ENCODE data around the gene EFCAB6. TPM values are rescaled to one million over a fixed set of nuclear protein-coding genes. Genes with fewer than 3 reads are reported as not detected.

Gene EFCAB6
- polyA plus RNA-seq, 4 donors = 5.1 to 6.0 (median 5.7) TPM

DNA sequence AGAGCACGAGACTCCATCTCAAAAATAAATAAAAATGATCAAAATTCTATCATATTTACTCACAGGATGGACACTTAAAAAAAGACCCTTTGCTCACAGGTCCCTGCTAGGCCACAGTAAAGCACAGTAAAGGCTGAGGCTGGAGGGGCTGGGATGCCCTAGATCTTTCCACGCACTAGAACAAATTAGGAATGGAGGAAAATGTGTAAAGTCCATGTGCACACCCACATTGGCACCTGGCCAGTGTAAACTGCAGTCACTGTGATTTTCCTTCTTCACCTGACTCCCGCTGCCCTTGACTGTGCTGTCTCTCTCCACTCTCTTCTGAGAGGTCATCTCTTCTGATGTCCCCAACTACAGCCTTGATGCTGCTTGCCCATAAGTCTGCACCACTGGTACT is 195.5 kb downstream of the EFCAB6 start:
- DNase-seq (ENCODE audit: low read depth in 4 of 4, low spot score in 2 of 4) = no peak

DNA sequence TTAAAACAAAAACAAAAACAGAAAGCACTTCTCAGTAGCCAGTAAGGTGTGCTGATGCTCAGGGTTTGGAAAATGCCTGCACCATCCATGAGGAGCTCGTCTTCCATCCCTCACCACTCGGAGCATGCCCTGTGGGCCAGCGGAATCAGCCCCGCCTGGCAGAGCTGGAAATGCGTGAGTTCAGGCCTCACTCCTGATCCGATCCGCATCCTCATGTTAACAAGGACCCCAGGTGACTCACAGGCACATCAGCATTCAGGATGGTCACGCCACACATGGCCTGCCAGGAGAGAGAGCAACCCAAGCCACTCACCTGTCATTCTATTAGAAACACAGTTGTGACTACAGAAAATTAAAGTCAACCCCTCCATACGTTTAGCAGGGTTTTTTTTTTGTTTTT is 211.8 kb downstream of the EFCAB6 start:
- no peak for DNase-seq (ENCODE audit: low read depth in 4 of 4, low spot score in 2 of 4)

DNA sequence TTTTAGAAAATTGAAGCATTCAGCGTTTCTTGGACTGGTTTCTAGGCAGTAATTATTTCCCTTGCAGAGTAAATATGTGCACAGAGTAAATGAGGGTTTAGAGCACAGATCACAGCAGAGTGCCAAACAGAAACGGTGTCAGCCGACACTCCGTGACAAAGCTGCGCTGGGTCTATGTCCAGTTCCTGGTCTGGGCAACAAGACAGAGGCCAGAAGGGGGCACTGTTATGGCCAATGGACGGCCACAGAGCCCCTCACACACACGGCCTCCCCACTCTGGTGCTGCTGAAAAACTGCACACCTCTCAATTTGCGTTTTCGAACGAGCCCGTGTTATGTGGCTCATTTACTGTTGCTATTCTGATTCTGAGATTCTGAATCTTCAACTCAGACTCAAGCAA is 219.6 kb downstream of the EFCAB6 start:
- no peak for DNase-seq (ENCODE audit: low read depth in 4 of 4, low spot score in 2 of 4)

DNA sequence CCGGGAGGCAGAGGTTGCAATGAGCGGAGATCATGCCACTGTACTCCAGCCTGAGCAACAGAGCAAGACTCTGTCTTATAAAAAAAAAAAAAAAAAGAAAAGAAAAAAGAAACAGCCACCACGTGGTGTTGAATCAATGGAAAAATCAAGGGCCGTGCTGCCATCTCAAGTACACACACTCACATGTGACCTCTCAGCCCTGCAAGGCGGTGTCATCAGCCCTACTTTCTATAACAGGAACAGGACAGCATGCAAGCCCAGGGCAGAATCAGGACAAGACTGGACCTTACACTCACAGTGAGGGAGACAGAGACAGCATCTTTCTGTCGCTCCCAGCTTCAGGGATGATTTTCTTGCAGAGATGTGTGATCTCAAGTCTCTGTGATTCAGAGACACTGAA is 220.7 kb downstream of the EFCAB6 start:
- DNase-seq (ENCODE audit: low read depth in 4 of 4, low spot score in 2 of 4) = no peak

DNA sequence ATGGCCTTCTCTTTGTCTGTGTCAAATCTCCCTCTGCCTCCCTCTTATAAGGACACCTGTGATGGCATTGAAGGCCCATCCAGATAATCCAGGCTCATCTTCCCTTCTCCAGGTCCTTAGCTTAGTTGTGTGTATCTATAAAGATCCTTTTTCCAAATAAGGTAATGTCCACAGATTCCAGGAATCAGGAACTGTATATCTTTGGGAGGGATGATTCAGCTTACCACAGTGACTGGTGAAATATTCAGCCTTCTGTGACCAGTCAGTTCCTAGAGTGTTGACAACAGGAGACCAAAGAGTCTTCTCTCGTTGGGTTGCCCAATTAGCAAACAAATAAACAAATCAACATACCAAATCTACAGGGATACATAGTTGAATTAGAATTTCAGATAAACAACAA is 224.5 kb downstream of the EFCAB6 start:
- DNase-seq (ENCODE audit: low read depth in 4 of 4, low spot score in 2 of 4) = no peak

DNA sequence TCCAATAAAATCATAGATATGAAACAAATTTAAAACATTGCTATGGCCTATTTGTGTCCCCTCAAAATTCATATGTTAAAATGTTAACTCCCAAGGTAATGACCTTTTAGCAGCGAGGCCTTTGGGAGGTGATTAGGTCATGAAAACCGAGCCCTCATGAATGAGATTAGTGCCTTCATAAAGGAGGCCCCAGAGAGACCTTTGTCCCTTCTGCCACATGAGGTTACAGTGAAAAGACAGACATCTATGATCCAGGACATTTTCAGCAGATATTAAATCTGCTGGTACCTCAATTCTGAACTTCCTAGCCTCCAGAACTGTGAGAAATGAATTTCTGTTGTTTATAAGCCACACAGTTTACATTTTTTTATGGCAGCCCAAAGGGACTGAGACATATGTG is 228.6 kb downstream of the EFCAB6 start:
- DNase-seq (ENCODE audit: low read depth in 4 of 4, low spot score in 2 of 4) = no peak

DNA sequence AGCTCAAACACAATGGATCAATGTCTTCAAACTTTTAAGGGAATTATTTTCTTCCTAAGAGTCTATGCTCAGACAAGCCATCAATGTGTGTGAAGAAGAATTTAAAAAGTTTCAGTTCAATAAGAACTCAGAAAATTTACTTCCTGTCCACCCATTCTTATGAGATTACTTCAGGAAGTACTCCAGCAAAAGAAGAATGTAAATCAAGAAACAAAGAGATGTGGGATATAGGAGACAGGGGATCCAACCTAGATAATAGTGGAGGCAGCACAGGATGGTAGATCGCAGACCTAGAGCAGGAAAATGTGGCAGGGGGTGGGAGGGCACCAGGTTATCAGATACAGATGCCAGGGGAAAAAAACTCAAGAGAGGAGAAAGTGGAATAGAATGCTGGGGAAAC is 229.7 kb downstream of the EFCAB6 start:
- DNase-seq (ENCODE audit: low read depth in 4 of 4, low spot score in 2 of 4) = no peak

DNA sequence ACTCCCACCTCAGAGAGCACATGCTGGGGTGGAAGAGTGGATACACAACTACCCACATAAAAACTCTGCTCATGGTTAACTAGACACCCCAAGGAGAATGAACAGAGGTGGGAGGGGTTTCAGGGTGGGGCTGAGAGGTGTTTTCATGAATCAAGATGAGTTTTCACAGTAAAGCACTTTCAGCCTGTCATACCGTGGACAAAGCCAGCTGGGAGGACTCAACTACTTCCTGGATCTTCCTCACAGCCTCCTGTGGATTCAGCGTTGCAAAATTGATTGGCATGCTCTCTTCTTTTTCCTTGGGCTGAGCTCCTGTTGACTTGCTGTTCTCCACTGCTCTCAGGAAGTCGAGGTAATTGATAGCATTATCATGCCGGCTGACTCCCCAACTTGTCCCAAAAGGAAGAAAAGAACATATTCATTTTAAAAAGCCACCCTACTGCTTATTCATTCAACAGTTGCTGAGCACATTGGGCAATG is 231.8 kb downstream of the EFCAB6 start:
- no peak for DNase-seq (ENCODE audit: low read depth in 4 of 4, low spot score in 2 of 4)

DNA sequence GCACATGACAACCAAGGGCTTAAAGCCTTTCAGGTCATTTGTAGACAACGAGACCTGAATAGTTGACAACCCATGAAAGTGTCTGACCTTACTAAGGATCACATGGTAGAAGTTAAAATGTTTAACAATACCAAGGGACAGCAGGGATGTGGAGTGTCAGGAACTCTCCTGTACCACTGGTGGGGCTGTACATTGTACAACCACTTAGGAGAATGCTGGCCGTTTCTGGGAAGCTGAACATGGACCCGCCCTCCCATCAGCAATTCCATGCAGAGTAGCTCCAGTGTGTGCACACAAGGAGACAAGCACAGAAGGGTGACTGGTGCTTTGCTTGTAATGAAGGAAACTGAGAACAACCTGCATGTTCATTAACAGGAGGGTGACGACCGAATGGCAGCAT is 237.4 kb downstream of the EFCAB6 start:
- DNase-seq (ENCODE audit: low read depth in 4 of 4, low spot score in 2 of 4) = no peak

DNA sequence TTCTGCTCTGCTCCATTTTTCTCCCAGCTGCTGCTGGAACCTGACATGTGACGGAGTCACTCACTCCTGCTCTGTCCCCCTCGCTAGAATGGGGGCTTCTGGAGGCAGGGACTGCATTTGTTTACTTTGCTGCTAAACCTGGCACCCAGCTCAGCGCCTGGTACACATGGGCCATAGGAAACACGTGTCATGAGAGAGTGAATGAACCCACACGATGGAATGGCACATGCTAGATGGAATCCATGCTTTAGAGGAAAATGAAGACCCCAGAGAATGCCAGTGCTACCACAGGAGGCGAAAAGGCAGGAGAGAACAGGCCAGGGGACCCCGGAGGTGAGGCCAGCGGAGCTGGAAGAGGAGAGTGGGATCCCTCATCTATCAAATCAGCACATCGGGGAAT is 239.4 kb downstream of the EFCAB6 start:
- no peak for DNase-seq (ENCODE audit: low read depth in 4 of 4, low spot score in 2 of 4)

DNA sequence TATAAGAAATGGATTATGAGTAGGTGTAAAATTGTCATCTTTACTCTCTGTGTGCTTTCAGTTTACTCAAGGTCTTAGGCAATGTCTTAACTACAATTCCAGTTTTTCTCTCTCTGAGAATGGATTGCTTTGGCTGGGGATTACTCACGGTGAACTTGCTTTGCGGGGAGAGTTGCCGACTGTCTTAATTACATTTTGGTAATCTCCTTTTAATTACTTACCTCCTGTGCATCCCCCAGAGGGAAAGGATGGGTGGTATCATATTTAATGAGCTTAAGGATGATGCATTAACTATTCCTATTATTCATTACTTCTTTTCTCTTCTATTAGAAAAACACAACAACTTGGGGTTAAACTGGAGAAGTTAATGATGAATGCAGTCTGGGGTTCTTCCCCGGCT is 240.9 kb downstream of the EFCAB6 start:
- DNase-seq (ENCODE audit: low read depth in 4 of 4, low spot score in 2 of 4) = no peak

DNA sequence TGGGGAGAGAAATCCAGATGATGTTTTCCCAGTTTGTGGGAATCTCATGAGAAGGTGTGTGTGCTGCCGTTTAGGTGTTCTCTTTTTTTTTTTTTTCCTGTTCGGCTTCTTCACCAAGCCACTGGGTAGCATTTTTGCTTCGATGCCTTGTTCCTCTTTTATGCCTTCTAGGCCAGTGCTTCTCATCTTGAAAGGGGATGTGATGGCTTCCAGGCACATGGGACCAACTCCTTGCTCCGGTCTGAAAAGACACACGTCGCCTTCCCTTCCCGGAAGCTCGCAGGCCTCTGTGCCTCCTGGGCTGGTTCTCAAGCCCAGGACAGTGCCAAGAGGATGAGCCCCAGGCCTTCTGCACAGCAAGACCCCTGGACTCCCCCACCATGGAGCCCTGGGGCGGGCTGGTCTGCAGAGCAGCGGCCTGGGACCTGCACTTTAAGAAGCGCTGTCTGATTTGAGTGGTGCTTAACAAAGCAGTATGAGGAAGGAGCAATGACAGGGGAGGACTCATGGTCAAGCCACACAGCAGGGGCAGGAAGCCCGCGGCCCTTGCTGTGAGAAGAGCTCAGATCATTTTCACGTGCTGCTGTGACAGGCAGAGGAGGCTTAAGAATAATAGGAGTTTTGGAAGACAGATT is 241.5 kb downstream of the EFCAB6 start:
- DNase-seq (ENCODE audit: low read depth in 4 of 4, low spot score in 2 of 4) = no peak

DNA sequence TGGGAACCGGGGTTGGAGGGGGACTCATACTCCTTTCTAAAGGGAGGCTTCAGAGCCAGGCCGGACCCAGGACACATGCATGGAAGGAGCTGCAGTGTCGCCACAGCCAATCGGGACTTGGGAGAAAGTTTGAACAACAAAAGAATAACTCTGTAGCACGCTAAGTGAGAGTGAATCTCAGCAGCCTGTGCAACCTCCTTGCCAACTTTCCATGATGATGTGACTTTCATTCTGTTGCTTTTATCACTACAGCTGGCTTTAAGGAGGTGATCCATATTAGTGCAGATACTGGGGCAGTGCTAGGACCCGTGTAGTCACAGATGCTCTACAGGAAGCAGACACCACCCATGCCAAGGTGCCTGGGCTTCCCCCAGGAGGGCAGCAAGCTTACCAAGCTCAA is 243.0 kb downstream of the EFCAB6 start:
- no peak for DNase-seq (ENCODE audit: low read depth in 4 of 4, low spot score in 2 of 4)

DNA sequence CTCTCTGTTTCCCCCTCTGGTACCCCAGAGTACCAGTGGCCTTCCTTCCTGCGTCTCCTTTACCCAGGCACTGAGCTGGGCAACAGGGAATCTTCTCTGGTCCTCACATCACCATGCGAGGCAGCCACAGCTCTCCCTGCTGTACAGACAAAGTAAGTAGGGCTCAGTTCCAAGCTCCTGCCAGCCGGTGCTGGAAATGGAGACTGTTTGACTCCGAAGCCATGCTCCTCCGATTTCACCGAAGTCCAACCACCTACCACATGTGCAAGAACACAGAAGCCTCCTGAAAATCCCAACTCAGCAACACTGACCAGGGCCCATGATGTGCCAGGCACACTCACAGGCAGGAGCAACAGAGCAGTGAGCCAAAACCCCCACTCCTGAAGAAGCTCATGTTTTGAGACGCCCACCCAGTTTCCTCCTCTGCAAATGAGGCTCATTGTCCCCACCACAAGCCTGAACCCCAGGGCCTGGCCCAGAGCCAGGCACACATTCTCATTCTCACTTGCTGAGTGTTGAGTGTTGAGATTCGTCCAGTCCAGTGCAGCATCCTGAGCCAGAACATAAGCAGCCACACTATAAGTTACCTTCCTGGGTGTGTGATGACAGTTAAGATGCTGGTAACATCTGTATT is 244.3 kb downstream of the EFCAB6 start:
- DNase-seq (ENCODE audit: low read depth in 4 of 4, low spot score in 2 of 4) = no peak

DNA sequence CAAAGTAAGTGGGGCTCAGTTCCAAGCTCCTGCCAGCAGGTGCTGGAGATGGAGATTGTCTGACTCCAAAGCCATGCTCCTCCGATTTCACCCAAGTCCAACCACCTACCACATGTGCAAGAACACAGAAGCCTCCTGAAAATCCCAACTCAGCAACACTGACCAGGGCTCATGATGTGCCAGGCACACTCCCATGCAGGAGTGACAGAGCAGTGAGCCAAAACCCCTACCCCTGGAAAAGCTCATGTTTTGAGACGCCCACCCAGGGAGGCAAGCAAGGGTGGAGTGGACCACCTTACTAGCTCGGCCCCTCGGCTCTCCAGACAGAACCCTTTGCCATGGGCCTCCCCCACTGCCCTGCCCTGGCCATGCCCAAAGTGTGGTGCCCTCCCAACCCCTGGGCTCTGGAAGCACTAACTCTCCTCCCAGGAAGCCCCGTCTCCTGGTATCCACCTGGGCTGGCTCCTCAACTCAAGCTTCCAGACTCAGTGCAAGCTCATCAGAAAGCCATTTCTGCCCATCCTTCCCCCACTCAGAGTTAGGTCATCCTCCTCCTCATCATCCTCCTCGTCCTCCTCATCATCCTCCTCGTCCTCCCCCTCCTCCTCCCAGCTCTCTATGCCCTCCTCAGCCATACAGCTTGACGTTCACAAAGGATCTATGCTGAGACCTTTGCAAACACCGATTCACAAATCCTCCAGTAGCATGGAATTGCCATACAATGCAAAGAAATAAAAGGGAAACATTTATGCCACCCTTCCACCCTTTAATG is 245.4 kb downstream of the EFCAB6 start:
- no peak for DNase-seq (ENCODE audit: low read depth in 4 of 4, low spot score in 2 of 4)

DNA sequence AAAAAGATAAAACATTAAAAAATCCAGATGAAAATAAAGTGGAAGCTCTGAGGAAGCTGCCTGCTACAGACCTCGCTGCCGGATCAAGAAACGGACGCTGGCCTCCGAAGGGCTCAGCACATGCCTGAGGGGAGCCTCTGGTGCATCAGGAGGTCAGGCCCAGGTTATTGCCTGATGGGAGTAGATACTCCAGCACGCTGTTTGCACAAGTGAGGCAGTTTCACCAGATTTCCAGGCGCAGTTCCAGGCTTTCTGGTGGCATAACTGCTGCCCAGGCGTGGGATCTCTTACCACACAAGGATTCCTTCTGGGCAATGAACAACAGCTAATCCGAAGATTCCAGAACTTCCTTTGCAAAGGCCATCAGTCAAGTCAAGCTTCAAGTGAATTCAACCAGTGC is 246.1 kb downstream of the EFCAB6 start:
- no peak for DNase-seq (ENCODE audit: low read depth in 4 of 4, low spot score in 2 of 4)

DNA sequence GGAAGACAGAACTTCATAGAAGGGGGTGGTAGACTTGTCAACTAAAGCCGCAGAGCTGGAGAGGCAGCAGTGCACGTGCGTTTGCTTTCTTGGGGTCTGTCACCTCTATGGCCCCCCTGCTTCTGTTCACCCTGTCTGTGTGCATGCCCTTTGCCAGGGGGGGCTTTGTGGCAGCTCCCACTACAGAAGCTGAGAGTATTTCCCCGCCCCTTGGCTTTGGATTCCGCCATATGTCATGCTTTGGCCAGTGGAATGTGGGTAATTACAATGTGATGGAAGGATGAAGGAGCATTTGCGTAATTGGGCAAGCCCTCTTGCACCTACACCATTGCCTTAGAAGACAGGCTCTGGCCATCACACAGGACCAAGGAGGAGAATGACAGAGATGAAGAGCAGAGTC is 247.2 kb downstream of the EFCAB6 start:
- DNase-seq (ENCODE audit: low read depth in 4 of 4, low spot score in 2 of 4) = no peak

DNA sequence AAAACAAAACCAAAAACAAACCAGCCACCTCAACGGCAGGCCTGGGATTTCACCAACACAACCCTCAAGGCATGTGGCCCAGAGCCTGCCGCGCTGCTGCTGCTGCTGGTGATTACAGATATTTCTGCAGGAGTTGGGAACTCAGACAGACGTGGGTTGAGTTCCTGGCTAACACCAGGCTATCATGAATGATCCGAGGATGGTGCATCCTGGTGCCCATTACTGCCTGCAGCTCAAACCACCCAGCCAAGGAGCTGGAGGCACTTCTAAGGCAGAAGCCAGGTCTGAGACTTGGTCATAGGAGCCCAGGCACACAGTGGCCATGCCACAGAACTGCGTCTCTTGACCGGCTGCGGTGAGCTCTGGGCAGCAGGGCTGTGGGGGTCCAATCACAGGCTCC is 248.5 kb downstream of the EFCAB6 start:
- DNase-seq (ENCODE audit: low read depth in 4 of 4, low spot score in 2 of 4) = no peak

DNA sequence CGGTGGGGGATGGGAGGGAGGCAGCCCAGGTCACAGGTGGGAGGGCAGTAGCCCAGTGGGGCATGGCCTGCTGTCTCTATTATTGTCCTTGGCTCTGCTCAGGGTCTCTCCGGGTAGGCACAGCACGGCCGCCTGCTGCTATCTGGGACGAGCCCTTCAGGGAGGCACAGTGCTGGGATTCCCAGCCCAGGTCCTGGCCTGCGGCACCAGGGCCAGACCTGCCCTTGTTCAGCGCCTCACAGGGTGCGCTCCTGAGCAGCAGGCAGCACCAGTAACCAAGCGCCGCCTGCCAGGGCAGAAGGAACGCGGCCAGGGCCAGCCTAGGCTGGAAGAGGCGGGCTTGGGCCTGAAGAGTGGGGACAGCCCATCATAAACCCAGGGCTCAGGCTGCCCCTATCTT is 249.3 kb downstream of the EFCAB6 start:
- DNase-seq (ENCODE audit: low read depth in 4 of 4, low spot score in 2 of 4) = no peak

DNA sequence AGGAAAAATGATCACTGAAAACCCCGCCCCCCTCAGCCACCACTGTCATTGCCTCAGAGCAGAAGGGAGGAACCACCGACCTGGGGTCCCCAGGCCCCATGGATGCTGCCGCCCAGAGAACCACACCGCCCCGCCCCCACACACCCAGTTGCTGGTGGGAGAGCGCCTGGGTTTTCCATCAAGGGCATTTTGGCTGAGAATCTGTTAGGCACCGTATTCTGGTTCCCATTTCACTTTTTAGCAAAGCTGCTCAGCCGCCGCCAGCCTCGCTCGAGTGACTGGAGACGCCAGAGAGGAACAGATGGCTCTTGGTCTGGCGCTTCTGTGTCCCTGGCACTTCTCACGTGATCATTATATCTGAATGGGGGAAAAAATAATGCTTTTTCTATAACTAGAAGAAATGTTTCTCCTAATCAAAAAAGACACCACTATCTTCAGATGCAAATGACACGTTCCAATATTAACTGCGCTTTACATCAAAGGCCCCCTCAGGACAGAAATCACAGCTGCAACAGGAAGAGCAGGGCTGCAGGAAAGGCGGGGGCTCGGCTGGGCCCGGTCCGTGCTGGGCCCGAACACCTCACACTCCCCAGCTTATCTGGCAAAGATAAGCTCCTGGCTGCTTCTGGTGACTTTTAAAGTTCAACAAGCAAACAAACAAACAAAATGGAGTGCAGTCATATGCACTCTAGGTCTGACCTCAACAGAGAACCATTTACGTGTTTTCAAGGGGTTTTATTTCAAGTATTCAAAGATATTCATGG is 250.5 kb downstream of the EFCAB6 start:
- no peak for DNase-seq (ENCODE audit: low read depth in 4 of 4, low spot score in 2 of 4)

DNA sequence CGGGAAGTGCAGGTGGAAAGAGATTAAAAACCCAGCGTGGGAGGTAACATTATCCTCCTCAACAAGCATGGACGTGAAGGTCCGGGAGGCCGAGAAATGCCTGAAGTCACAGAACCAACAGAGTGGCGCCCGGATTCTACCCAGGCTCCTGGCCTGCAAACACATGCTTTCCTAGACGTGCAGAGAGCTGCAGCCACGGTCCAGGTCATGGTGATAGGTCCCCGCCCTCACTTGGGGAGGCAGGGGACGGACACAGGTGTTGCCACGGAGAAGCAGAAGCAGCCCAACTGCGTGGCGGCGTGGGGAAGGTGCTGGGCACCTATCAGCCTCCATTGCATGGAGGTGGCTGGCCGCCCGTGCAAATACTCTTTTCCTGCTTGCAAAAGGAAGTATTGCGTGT is 251.5 kb downstream of the EFCAB6 start:
- no peak for DNase-seq (ENCODE audit: low read depth in 4 of 4, low spot score in 2 of 4)
